HTR-8/SVneo (cell line): ENCODE measurements around the gene DRC7.
"Not testable (repeated sequence)": the region's sequence is repeated elsewhere in the genome, so short reads cannot be mapped to it uniquely, and the experiment has no call there.

Experiments used
- DNase-seq: peaks from one replicate; pipeline ENCODE4 v3.0.0; 2011; ENCODE audit warnings: low spot score, mixed read lengths; ENCODE audit not compliant: insufficient read length
- FAIRE-seq: peaks from 2 replicates; lab custom pipeline; 2011; peaks lifted over from hg19 to GRCh38; lab: Jason Lieb, UNC

DRC7 gene

GRCh38 chr16:57658878-57659674 lies 35.5 kb upstream of the DRC7 start:
- FAIRE-seq (no peak), DNase-seq (no peak)

- no peak for FAIRE-seq
- no peak for DNase-seq
Measured at GRCh38 chr16:57660715-57661463, 33.7 kb upstream of the DRC7 start.

GRCh38 chr16:57661510-57661909 lies 33.1 kb upstream of the DRC7 start:
- no peak for FAIRE-seq

GRCh38 chr16:57661936-57662906 lies 32.4 kb upstream of the DRC7 start:
- FAIRE-seq, result no peak
- DNase-seq, result no peak

More at GRCh38 chr16:57661510-57661909, 33.1 kb upstream of the DRC7 start:
- no peak for DNase-seq

GRCh38 chr16:57663436-57663835 lies 31.2 kb upstream of the DRC7 start:
- DNase-seq (no peak), FAIRE-seq (no peak)

GRCh38 chr16:57663917-57664661 lies 30.5 kb upstream of the DRC7 start:
- FAIRE-seq (peak; percentile 20), DNase-seq (no peak)

DNA sequence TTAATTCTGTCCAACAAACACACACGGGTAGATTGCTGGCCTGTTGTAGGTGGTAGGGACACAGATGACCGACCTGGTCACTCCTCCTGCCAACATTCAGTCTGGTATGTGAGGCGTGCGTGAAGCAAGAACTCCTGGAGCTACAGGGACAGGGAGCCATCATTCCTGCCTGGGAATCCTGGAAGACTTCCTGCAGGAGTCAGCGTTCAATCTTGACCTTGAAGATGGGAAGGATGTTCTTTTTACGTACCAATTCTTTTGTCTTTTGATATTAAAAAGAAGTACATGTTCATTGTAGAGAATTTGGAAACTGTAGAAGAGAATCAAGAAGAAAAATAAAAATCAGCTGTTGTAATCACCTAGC lies 30.0 kb upstream of the DRC7 start:
- DNase-seq (no peak), FAIRE-seq (peak; percentile 44)

DNA sequence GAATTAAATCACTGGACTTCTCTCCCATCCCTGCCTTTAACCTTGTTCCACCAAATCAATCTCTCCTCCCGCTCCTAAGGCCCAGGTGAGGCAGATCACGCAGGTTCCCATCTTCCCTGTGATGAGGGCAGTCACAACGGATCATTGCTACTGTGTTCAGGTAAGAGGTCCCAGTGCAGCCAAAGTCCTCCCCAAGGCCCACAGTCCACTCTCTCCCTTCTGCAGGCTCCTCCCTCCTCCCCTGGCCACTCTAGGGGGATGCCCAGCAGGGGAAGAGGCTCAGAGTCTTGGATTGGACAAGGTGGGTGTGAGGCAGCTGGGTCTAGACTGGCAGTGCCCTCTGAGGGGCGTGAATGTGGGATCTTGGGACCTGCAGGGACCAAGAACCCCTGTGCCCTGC lies 29.1 kb upstream of the DRC7 start:
- no peak for FAIRE-seq
- DNase-seq, result no peak

DNA sequence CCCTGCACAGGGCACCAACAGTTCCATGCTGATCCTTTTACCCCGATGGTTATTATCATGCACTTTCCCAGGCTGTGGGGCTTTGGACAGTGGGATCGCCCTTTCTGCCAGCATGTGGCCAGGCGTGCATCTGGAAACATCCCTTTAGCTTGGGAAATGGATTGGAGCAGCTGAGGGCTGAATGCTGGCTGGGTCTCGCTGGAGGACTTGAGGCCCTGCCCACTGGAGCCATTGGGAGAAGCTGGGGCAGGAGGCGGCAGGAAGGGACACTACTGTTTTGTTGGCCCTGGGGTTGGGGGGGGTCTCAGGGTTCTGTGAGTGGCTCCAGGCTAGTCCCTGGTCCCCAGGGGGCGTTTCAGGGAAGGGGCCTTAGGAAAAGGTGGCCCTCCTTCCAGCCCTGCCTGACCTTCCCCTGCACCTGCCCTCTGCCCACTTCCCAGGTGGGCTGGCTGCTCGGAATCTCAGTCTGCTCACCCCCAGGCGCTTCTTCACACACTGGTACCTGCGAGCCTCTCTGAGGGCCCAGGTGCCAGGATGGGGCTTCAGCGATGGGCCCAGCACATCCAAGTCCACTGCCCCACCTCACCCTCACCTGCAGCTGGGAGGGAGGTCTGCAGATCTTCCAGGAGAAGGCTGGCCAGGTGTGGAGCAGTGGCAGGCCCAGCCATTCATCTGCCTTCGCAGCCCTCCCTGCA lies 28.1 kb upstream of the DRC7 start:
- FAIRE-seq (no peak), DNase-seq (no peak)

GRCh38 chr16:57667048-57667525 lies 27.5 kb upstream of the DRC7 start:
- DNase-seq (no peak), FAIRE-seq (peak; percentile 13)

DNA sequence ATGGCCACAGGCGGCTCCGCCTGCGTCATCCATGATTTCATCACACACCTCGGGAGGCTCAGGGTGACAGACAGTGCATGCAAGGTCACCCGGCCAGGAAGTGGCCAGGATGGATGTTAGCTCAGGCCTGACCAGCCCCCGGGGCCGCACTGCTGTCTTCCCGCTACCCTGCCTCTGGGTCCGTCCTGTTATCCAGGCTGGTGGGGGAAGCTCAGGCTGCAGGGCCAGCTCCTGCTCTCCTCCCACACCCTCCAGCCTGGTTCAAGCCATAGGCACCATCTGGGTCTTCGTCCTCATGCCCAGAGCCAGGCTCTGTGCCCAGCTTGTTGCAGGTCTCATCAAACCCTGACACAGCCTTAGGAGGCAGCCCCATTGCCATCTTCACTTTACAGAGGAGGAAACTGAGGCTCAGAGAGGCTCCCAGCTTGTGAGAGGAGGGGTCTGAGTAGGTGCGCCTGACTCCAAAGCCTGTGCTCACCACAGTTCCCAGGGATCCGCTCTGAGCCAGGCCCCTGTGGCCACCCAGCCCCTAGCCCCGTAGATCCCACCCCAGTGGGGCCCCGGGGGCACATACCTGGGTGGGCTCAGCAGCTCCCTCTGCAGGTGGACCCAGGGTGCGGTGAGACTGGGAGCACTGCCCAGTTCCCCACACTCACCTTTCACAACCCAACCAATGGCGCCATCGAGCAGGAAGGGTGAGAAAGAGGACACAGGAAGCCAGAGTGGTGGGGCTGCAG lies 26.9 kb upstream of the DRC7 start:
- FAIRE-seq (peak; percentile 72), DNase-seq (no peak)

DNA sequence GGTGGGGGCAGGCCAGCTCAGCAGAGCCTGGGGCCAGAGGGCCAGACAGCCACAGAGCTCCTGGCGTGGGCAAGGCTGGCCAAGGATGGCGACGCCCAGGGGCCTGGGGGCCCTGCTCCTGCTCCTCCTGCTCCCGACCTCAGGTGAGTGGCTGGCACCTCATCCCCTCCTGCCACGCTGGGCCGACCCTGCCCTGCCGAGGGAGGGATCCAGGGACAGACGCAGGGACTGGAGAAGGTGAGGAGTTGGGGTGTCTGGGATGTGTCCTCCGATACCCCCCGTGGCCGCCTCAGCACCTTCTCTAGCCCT lies 26.4 kb upstream of the DRC7 start, which contains the start of gene ADGRG3:
TSS of gene ADGRG3 (plus strand) at position 44 of the 309 bp plus-strand sequence. CDS start at position 86, 42 bp downstream.
- no peak for DNase-seq
- no peak for FAIRE-seq

DNA sequence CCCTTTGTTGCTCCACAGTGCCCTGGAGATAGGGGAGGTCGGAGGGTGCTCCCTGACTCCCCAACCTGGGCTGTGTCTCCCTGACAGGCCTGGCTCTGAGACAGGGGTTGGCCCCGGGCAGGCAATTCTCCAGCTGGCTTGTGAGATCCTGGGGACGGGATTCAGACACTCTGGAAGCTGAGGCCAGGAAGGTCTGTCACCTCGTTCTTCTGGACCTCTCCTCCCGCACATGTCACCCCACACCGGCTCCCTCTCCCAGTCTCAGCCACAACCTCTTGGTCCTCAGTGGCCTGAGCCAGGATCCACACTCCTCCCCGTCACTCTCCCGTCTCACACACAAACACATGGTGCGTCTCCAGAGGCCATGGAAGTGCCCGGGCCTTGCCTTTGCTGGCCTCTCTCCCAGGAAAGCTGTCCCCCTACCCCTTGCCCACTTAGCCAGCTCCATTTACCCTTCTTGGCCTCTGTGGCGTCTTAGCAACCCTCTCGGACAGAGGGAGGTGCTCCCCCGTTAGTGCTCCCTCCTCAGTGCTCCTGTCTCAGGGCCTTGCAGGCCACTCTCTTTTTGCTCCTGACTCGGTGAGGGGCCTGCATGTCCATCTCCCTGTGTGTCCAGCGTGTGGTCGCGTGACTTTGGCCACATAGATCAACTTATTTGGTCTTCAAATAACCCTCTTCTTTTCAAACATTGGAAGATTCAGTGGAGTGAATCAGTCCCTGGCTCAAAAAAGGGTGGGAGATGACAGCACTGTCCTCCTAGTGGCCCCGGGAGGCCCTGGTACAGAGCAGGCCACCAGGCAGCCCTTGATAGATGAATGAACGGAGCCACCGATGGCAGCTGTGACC lies 25.8 kb upstream of the DRC7 start:
- DNase-seq (no peak), FAIRE-seq (no peak)

GRCh38 chr16:57669476-57670162 lies 25.0 kb upstream of the DRC7 start:
- peak; percentile 44 for FAIRE-seq

DNA sequence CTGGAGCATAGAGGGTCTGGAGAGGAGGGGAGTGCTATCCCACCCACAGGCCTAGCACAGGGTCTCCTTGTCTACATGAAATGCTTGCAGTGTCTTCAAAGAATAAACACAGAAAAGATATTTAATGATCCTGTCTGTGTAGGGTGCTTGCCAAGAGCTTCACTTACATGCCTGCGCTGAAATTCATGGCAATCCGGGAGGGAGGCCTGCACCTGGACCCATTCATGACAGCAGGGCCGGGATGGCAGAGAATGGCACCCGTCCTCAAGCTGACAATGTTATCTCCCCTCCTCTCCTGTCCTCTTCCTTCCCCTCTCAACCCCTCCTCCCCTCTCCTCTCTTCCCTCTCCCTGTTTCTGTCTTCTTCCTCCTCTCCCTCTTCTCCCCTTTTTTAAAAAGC lies 24.4 kb upstream of the DRC7 start:
- no peak for FAIRE-seq
- DNase-seq, result no peak

More at GRCh38 chr16:57669476-57670162, 25.0 kb upstream of the DRC7 start:
- no peak for DNase-seq

DNA sequence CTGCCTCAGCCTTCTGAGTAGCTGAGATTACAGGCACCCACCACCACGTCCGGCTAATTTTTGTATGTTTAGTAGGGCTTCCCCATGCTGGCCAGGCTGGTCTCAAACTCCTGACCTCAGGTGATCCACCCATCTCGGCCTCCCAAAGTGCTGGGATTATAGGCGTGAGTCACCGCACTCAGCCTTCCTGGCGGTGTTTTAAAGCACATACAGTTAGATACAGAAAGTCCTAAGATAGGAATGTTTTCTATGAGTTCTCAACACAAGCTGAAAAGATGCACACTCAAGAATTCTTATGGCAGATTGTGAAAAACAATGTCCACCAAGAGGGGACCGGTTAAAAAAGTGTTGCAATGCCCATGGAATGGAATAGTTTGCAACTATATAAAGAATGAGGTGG lies 23.2 kb upstream of the DRC7 start:
- FAIRE-seq, DNase-seq: not testable (repeated sequence)

DNA sequence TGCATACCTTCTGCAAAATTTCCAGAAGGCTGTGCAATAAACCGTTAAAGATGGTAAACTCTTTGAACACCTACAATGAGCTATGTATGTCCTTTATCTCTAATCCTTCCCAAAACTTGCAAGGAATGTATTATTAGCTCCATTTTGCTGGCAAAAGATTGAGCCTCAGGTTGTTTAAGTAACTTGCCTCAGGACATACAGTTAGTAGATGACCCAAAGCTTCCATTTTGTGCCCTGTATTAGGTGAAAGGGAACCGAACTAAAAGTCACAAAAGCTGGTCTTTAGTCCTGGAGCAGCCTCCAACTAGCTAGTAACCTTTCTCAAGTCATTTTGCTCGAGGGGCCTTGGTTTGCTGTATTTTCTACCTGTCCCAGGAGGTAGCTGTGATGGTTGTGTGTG lies 22.2 kb upstream of the DRC7 start:
- no peak for FAIRE-seq
- DNase-seq, result no peak
